ENCODE data around the gene PITX3. TPM values are rescaled to one million over a fixed set of nuclear protein-coding genes. Genes with fewer than 3 reads are reported as not detected.

Gene PITX3
- total RNA-seq = 0.39 TPM

- peak; percentile 92 for DNase-seq
Measured at GRCh38 chr10:102241444-102242117, at the start of gene PITX3. TSS of gene PITX3 (minus strand) at chr10:102241512. CDS start at chr10:102232080, 9,432 bp downstream.

GRCh38 chr10:102289840-102290239 is 48.5 kb upstream of the PITX3 start:
- DNase-seq = no peak

- DNase-seq = no peak
Measured at GRCh38 chr10:102289356-102289755, 48.0 kb upstream of the PITX3 start.

GRCh38 chr10:102287991-102288390 is 46.7 kb upstream of the PITX3 start:
- no peak for DNase-seq

- DNase-seq = no peak
Measured at GRCh38 chr10:102287538-102287937, 46.2 kb upstream of the PITX3 start.

GRCh38 chr10:102286216-102286615 is 44.9 kb upstream of the PITX3 start:
- DNase-seq = no peak

- no peak for DNase-seq
Measured at GRCh38 chr10:102285133-102285532, 43.8 kb upstream of the PITX3 start.

GRCh38 chr10:102284531-102284930 is 43.2 kb upstream of the PITX3 start:
- no peak for DNase-seq

- DNase-seq = no peak
Measured at GRCh38 chr10:102283890-102284289, 42.6 kb upstream of the PITX3 start.

- DNase-seq = no peak
Measured at GRCh38 chr10:102283488-102283887, 42.2 kb upstream of the PITX3 start.

GRCh38 chr10:102281102-102281487 is 39.8 kb upstream of the PITX3 start:
- DNase-seq = no peak

- peak; percentile 62 for DNase-seq
Measured at GRCh38 chr10:102280397-102281101, 39.2 kb upstream of the PITX3 start.

GRCh38 chr10:102279104-102279503 is 37.8 kb upstream of the PITX3 start:
- DNase-seq = no peak

GRCh38 chr10:102275343-102275742 is 34.0 kb upstream of the PITX3 start:
- DNase-seq = no peak

- DNase-seq = no peak
Measured at GRCh38 chr10:102274062-102274461, 32.8 kb upstream of the PITX3 start.

- no peak for DNase-seq
Measured at GRCh38 chr10:102269017-102269416, 27.7 kb upstream of the PITX3 start.

- DNase-seq = no peak
Measured at GRCh38 chr10:102268375-102268888, 27.1 kb upstream of the PITX3 start.

- no peak for DNase-seq
Measured at GRCh38 chr10:102267748-102268147, 26.4 kb upstream of the PITX3 start.

GRCh38 chr10:102266670-102267069 is 25.4 kb upstream of the PITX3 start:
- DNase-seq = no peak

- DNase-seq = no peak
Measured at GRCh38 chr10:102264371-102264770, 23.1 kb upstream of the PITX3 start.

- DNase-seq = no peak
Measured at GRCh38 chr10:102262744-102263370, 21.5 kb upstream of the PITX3 start.

- DNase-seq = no peak
Measured at GRCh38 chr10:102261842-102262241, 20.5 kb upstream of the PITX3 start.

GRCh38 chr10:102261196-102261595 is 19.9 kb upstream of the PITX3 start:
- DNase-seq = no peak

All from skin of body (tissue), 2 donors.